BLaER1 (cell line): ENCODE measurements around the gene NPHP4.

Source experiments
- H3K27ac ChIP-seq: shearing (Covaris generic); formaldehyde crosslinking; 2 replicates; pipeline ENCODE4 v1.8.1; 2022
- H3K27me3 ChIP-seq: shearing (Covaris generic); formaldehyde crosslinking; 2 replicates; pipeline ENCODE4 v1.8.1; 2022
- H3K36me3 ChIP-seq: shearing (Covaris generic); formaldehyde crosslinking; 2 replicates; pipeline ENCODE4 v1.8.1; 2022
- H3K4me1 ChIP-seq: shearing (Covaris generic); formaldehyde crosslinking; 2 replicates; pipeline ENCODE4 v1.8.1; 2022
- H3K4me2 ChIP-seq: shearing (Covaris generic); formaldehyde crosslinking; 2 replicates; pipeline ENCODE4 v1.8.1; 2022
- H3K4me3 ChIP-seq: shearing (Covaris generic); formaldehyde crosslinking; 2 replicates; pipeline ENCODE4 v1.8.1; 2022
- H3K9ac ChIP-seq: shearing (Covaris generic); formaldehyde crosslinking; 2 replicates; pipeline ENCODE4 v1.8.1; 2022
- H3K9me3 ChIP-seq: shearing (Covaris generic); formaldehyde crosslinking; 2 replicates; pipeline ENCODE4 v1.8.1; 2022
- H4K20me1 ChIP-seq: shearing (Covaris generic); formaldehyde crosslinking; 2 replicates; pipeline ENCODE4 v1.8.1; 2022
- Cebpa-rat ChIP-seq: shearing (Covaris generic); IDR thresholded peaks from 2 replicates; pipeline ENCODE4 v1.8.1; 2022

Gene NPHP4

GRCh38 chr1:5998906-5999301 lies 6.7 kb upstream of the NPHP4 start:
- no peak for TF ChIP-seq Cebpa-rat
- Histone ChIP-seq H4K20me1 (peaks cover 97% of the 10 kb centered on the region), H3K4me3 (no peak overlapping the region), H3K4me2 (no peak overlapping the region), H3K27me3 (no peaks in the 10 kb centered on the region), H3K9me3 (no peaks in the 10 kb centered on the region), H3K4me1 (peaks cover 75% of the 10 kb centered on the region), H3K9ac (no peak overlapping the region), H3K27ac (no peak overlapping the region), H3K36me3 (peaks cover 17% of the 10 kb centered on the region; the same call in 1 of the 2 replicates)

GRCh38 chr1:5998051-5998905 lies 6.1 kb upstream of the NPHP4 start:
- no peak overlapping the region for H3K9ac ChIP-seq
- H3K4me3 ChIP-seq: no peak overlapping the region
- H3K4me2 ChIP-seq: no peak overlapping the region
- peaks cover 75% of the 10 kb centered on the region for H3K4me1 ChIP-seq
- H3K36me3 ChIP-seq: peaks cover 17% of the 10 kb centered on the region; the same call in 1 of the 2 replicates
- no peaks in the 10 kb centered on the region for H3K9me3 ChIP-seq
- H3K27ac ChIP-seq: no peak overlapping the region
- no peak for TF ChIP-seq Cebpa-rat
- no peaks in the 10 kb centered on the region for H3K27me3 ChIP-seq
- peaks cover 97% of the 10 kb centered on the region for H4K20me1 ChIP-seq

GRCh38 chr1:5997316-5997715 lies 5.1 kb upstream of the NPHP4 start:
- Histone ChIP-seq H3K4me3 (no peak overlapping the region), H3K4me1 (peaks cover 66% of the 10 kb centered on the region), H3K36me3 (peaks cover 17% of the 10 kb centered on the region; the same call in 1 of the 2 replicates), H3K9ac (no peak overlapping the region), H3K27ac (0 out of 2 replicates have a peak overlapping the region, but pooled peaks have one; percentile 16), H3K9me3 (no peaks in the 10 kb centered on the region), H4K20me1 (peaks cover 90% of the 10 kb centered on the region), H3K27me3 (no peaks in the 10 kb centered on the region), H3K4me2 (no peak overlapping the region)
- no peak for TF ChIP-seq Cebpa-rat

- Histone ChIP-seq H3K4me2 (no peak overlapping the region), H3K9me3 (no peaks in the 10 kb centered on the region), H3K4me3 (no peak overlapping the region), H3K27ac (0 out of 2 replicates have a peak overlapping the region, but pooled peaks have one; percentile 16), H3K9ac (no peak overlapping the region), H3K4me1 (peaks cover 61% of the 10 kb centered on the region), H3K36me3 (peaks cover 17% of the 10 kb centered on the region; the same call in 1 of the 2 replicates), H4K20me1 (peaks cover 84% of the 10 kb centered on the region), H3K27me3 (no peaks in the 10 kb centered on the region)
- no peak for TF ChIP-seq Cebpa-rat
These were observed 4.5 kb upstream of the NPHP4 start for GRCh38 chr1:5996641-5997270.

- Histone ChIP-seq H3K4me3 (no peak overlapping the region), H3K9me3 (no peaks in the 10 kb centered on the region), H3K27me3 (no peaks in the 10 kb centered on the region), H3K4me2 (no peak overlapping the region; the same call in 1 of the 2 replicates), H3K27ac (no peak overlapping the region), H3K9ac (no peak overlapping the region), H3K36me3 (peaks cover 17% of the 10 kb centered on the region; the same call in 1 of the 2 replicates), H3K4me1 (peaks cover 57% of the 10 kb centered on the region), H4K20me1 (peaks cover 80% of the 10 kb centered on the region)
- no peak for TF ChIP-seq Cebpa-rat
These were observed 3.8 kb upstream of the NPHP4 start for GRCh38 chr1:5995871-5996630.

GRCh38 chr1:5994713-5995621 lies 2.7 kb upstream of the NPHP4 start:
- no peak overlapping the region for H3K27ac ChIP-seq
- TF ChIP-seq Cebpa-rat: no peak
- H3K9me3 ChIP-seq: no peaks in the 10 kb centered on the region
- peaks cover 79% of the 10 kb centered on the region for H4K20me1 ChIP-seq
- H3K27me3 ChIP-seq: no peaks in the 10 kb centered on the region
- H3K9ac ChIP-seq: peak overlapping the region; percentile 78; the same call in 1 of the 2 replicates
- peaks cover 60% of the 10 kb centered on the region for H3K4me1 ChIP-seq
- peak overlapping the region; percentile 84; the same call in 1 of the 2 replicates for H3K4me3 ChIP-seq
- peaks cover 18% of the 10 kb centered on the region; the same call in 1 of the 2 replicates for H3K36me3 ChIP-seq
- peak overlapping the region; percentile 100 for H3K4me2 ChIP-seq

- Histone ChIP-seq H4K20me1 (peaks cover 68% of the 10 kb centered on the region), H3K4me3 (peak overlapping the region; percentile 84), H3K4me2 (peak overlapping the region; percentile 100), H3K36me3 (peaks cover 23% of the 10 kb centered on the region; the same call in 1 of the 2 replicates), H3K27me3 (no peaks in the 10 kb centered on the region), H3K4me1 (peaks cover 54% of the 10 kb centered on the region), H3K9me3 (no peaks in the 10 kb centered on the region), H3K9ac (peak overlapping the region; percentile 78), H3K27ac (peak overlapping the region; percentile 46; the same call in 1 of the 2 replicates)
- no peak for TF ChIP-seq Cebpa-rat
These were observed 1.6 kb upstream of the NPHP4 start for GRCh38 chr1:5993556-5994491.
